IMR-90 (cell line): Measurements from ENCODE around the gene KIAA0040. TPM values are rescaled to one million over a fixed set of nuclear protein-coding genes. Genes with fewer than 3 reads are reported as not detected.

Experiments used
- ATAC-seq: fragments of 200-7000 bp; cut with Tn5 transposase; 2 replicates; pipeline ENCODE4 v1.9.1; 2020; ENCODE audit warnings: low read depth, mild to moderate bottlenecking, moderate library complexity
- BruUV-seq: library from RNA; stranded (reverse); fragments of 400-500 nt; replicated peaks from 2 replicates; lab custom pipeline; 2021; lab: Mats Ljungman, UMichigan
- CTCF ChIA-PET: fragments of 300-600 bp; formaldehyde crosslinking; extraction: SDS; loops from one replicate; lab custom pipeline; 2021; ENCODE audit warnings: antibody characterized with exemption; lab: Yijun Ruan, JAX
- POLR2A ChIA-PET: fragments of 300-600 bp; sonication (Branson Sonifier 250); formaldehyde crosslinking; loops from one replicate; lab custom pipeline; 2022; ENCODE audit warnings: antibody characterized with exemption; ENCODE audit not compliant: unreplicated experiment; lab: Charles Lee
- DNase-seq: peaks from one replicate; pipeline ENCODE4 v3.0.0; 2013
- H2AFZ ChIP-seq: replicated peaks from 2 replicates; pipeline ENCODE3; 2013; ENCODE audit warnings: low read length, mild to moderate bottlenecking; ENCODE audit not compliant: poor library complexity
- H2AK5ac ChIP-seq: 2 replicates; pipeline ENCODE4 v1.6.1; 2013; ENCODE audit warnings: low read depth, low read length, inconsistent platforms
- H2AK9ac ChIP-seq: replicated peaks from 2 replicates; pipeline ENCODE3; 2013; ENCODE audit warnings: mild to moderate bottlenecking, low read depth, low read length, moderate library complexity; ENCODE audit not compliant: poor library complexity
- H2BK120ac ChIP-seq: 2 replicates; pipeline ENCODE4 v1.6.1; 2013; ENCODE audit warnings: low read depth, low read length, inconsistent platforms
- H2BK15ac ChIP-seq: 3 replicates; pipeline ENCODE4 v1.6.1; 2013; ENCODE audit warnings: low read depth, low read length, inconsistent platforms
- H2BK20ac ChIP-seq: 2 replicates; pipeline ENCODE4 v1.6.1; 2013; ENCODE audit warnings: low read depth, mild to moderate bottlenecking, inconsistent platforms, low read length, moderate library complexity
- H2BK5ac ChIP-seq: 2 replicates; pipeline ENCODE4 v1.6.1; 2013; ENCODE audit warnings: mild to moderate bottlenecking, low read depth, low read length, inconsistent platforms; ENCODE audit not compliant: poor library complexity, severe bottlenecking
- H3K14ac ChIP-seq: replicated peaks from 2 replicates; pipeline ENCODE4 v1.6.1; 2013; ENCODE audit warnings: low read depth, low read length, inconsistent platforms
- H3K18ac ChIP-seq: 2 replicates; pipeline ENCODE4 v1.6.1; 2013; ENCODE audit warnings: low read depth, low read length, control low read depth
- H3K23ac ChIP-seq: 2 replicates; pipeline ENCODE4 v1.6.1; 2013; ENCODE audit warnings: low read depth, low read length, inconsistent platforms
- H3K27ac ChIP-seq: 2 replicates; pipeline ENCODE4 v1.5.1; 2013; ENCODE audit warnings: mild to moderate bottlenecking, control low read depth, low read length; ENCODE audit not compliant: insufficient read depth
- H3K27me3 ChIP-seq: 2 replicates; pipeline ENCODE4 v1.6.1; 2013; ENCODE audit warnings: low read length; ENCODE audit not compliant: control insufficient read depth, insufficient read depth
- H3K36me3 ChIP-seq: 2 replicates; pipeline ENCODE4 v1.6.1; 2013; ENCODE audit warnings: low read length, mixed read lengths; ENCODE audit not compliant: control insufficient read depth, insufficient read depth
- H3K4ac ChIP-seq: 2 replicates; pipeline ENCODE4 v1.6.1; 2013; ENCODE audit warnings: low read depth, low read length, inconsistent platforms
- H3K4me1 ChIP-seq: 2 replicates; pipeline ENCODE4 v1.6.1; 2013; ENCODE audit warnings: low read length, mixed read lengths; ENCODE audit not compliant: control insufficient read depth, insufficient read depth
- H3K4me2 ChIP-seq: 2 replicates; pipeline ENCODE4 v1.6.1; 2013; ENCODE audit warnings: low read depth, mild to moderate bottlenecking, control low read depth, low read length, moderate library complexity
- H3K4me3 ChIP-seq: 2 replicates; pipeline ENCODE4 v1.5.1; 2013; ENCODE audit warnings: low read depth, mild to moderate bottlenecking, control low read depth, low read length, moderate library complexity; ENCODE audit not compliant: insufficient read depth
- H3K56ac ChIP-seq: 2 replicates; pipeline ENCODE4 v1.6.1; 2013; ENCODE audit warnings: low read length, inconsistent platforms; ENCODE audit not compliant: insufficient read depth; ENCODE audit errors: extremely low read depth
- H3K79me1 ChIP-seq, 2 experiments: 2 replicates each; pipeline ENCODE4 v1.6.1; 2013; ENCODE audit warnings: low read length in 2 of 2, inconsistent platforms in 1 of 2, low read depth in 1 of 2
- H3K9ac ChIP-seq: 2 replicates; pipeline ENCODE4 v1.6.1; 2013; ENCODE audit warnings: low read depth, low read length, control low read depth
- H3K9me1 ChIP-seq: 2 replicates; pipeline ENCODE4 v1.6.1; 2013; ENCODE audit warnings: low read length, inconsistent platforms; ENCODE audit not compliant: insufficient read depth
- H3K9me3 ChIP-seq: 2 replicates; pipeline ENCODE4 v1.6.1; 2013; ENCODE audit warnings: low read length; ENCODE audit not compliant: control insufficient read depth, insufficient read depth
- H4K20me1 ChIP-seq: 2 replicates; pipeline ENCODE4 v1.6.1; 2013; ENCODE audit warnings: low read length, inconsistent platforms; ENCODE audit not compliant: insufficient read depth
- H4K5ac ChIP-seq: 2 replicates; pipeline ENCODE4 v1.6.1; 2013; ENCODE audit warnings: mild to moderate bottlenecking, low read depth, low read length, control low read depth
- H4K8ac ChIP-seq, 2 experiments: 2 replicates each; pipeline ENCODE4 v1.6.1; 2013; ENCODE audit warnings: low read depth in 2 of 2, low read length in 2 of 2, control low read depth in 1 of 2, inconsistent platforms in 1 of 2
- H4K91ac ChIP-seq: 2 replicates; pipeline ENCODE4 v1.6.1; 2013; ENCODE audit warnings: low read depth, low read length, inconsistent platforms; ENCODE audit not compliant: insufficient read depth
- BHLHE40 ChIP-seq: fragments of 150-350 bp; IDR thresholded peaks from 2 replicates; pipeline ENCODE4 v1.6.1; 2016; ENCODE audit warnings: mild to moderate bottlenecking, low read depth, low read length
- CTCF ChIP-seq: conservative IDR thresholded peaks from 2 replicates; pipeline ENCODE4 v1.5.1; 2012; ENCODE audit warnings: mild to moderate bottlenecking, low read depth, low read length, improper control_type of control experiment
- NFE2L2 ChIP-seq: fragments of 150-350 bp; IDR thresholded peaks from 2 replicates; pipeline ENCODE4 v1.6.1; 2016; ENCODE audit warnings: low read depth, mild to moderate bottlenecking, low read length
- POLR2A ChIP-seq: IDR thresholded peaks from 2 replicates; pipeline ENCODE4 v1.6.1; 2012; ENCODE audit warnings: mild to moderate bottlenecking, low read depth, low read length
- RAD21 ChIP-seq: IDR thresholded peaks from 2 replicates; pipeline ENCODE4 v1.6.1; 2012; ENCODE audit warnings: low read length, improper control_type of control experiment
- RFX5 ChIP-seq: IDR thresholded peaks from 2 replicates; pipeline ENCODE4 v1.8.0; 2012; ENCODE audit warnings: low read depth, mild to moderate bottlenecking, low read length, moderate library complexity
- SMC3 ChIP-seq: fragments of 150-350 bp; IDR thresholded peaks from 2 replicates; pipeline ENCODE4 v1.6.1; 2016; ENCODE audit warnings: low read depth, mild to moderate bottlenecking, antibody characterized with exemption, low read length, moderate library complexity
- WGBS, 2 experiments: methylation state at CpG; one replicate each; pipeline versions ENCODE4 v1.1.5 to v1.1.7; 2013; ENCODE audit warnings: missing lambda C conversion rate in 2 of 2; ENCODE audit not compliant: insufficient read length in 1 of 2; ENCODE audit errors: extremely low coverage in 2 of 2; 5-methylcytosine and 5-hydroxymethylcytosine counted together
- dilution Hi-C: fragments of 300-500 bp; cut with HindIII; formaldehyde crosslinking; loops from one replicate; pipeline ENCODE4 v1.14.3; 2018; ENCODE audit warnings: low sequenced_read_pairs; ENCODE audit not compliant: unreplicated experiment
- in situ Hi-C: fragments of 300-500 bp; cut with MboI; formaldehyde crosslinking; loops from 3 replicates; pipeline ENCODE4 v1.14.3; 2019; ENCODE audit warnings: low sequenced_read_pairs, inconsistent platforms, mixed read lengths
- intact Hi-C: fragments of 100-400 bp; cut with micrococcal nuclease; formaldehyde crosslinking; loops from 2 replicates; pipeline ENCODE4 v1.10.0; 2022
- polyA plus RNA-seq, 3 experiments: library from polyadenylated mRNA; depleted of rRNA; stranded (reverse); fragments of >200 nt; gene quantifications; 2 replicates each; pipeline ENCODE4 v1.2.3, GENCODE V29; 2012; ENCODE audit warnings: low replicate concordance in 1 of 3
- total RNA-seq: library from RNA; depleted of rRNA; stranded (reverse); fragments of >200 nt; gene quantifications from 2 replicates; pipeline ENCODE4 v1.2.3, GENCODE V29; 2012
- TF ChIP-seq, protein P1 (sequence below): fragments of 150-350 bp; IDR thresholded peaks from 2 replicates; pipeline ENCODE4 v1.6.1; 2016; ENCODE audit warnings: low read depth, mild to moderate bottlenecking, low read length, moderate library complexity, borderline replicate concordance
- TF ChIP-seq, protein P2 (sequence below): fragments of 150-350 bp; IDR thresholded peaks from 2 replicates; pipeline ENCODE4 v1.6.1; 2017; ENCODE audit warnings: mild to moderate bottlenecking, antibody characterized with exemption, low read length, low read depth

Gene KIAA0040
- total and polyA plus RNA-seq, 2 of the 4 experiments (the other 2 are of a cell fraction) = 0.05 to 0.18 TPM

DNA sequence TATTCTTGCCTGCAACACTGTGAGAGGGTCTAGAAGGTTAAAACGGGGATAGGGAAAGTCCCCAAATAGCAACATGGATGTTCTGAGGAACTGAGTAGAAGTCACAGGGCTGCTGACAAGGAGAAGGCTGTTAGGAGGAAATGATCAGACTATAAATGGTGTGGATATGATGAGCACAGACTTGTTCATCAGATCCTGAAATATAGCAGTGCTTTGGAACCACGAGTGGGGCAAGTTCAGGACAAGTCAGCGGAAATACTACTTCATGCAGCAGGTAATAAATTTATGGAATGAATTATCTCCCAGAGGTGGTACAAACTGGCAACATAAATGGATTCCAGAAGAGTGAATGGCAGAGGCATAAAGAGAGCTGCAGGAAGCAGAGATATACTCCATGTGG is 3.2 kb upstream of the KIAA0040 start:
- no peak overlapping the region for H2BK5ac ChIP-seq
- BruUV-seq = no TSS peak

More for the DNA sequence above, 3.2 kb upstream of the KIAA0040 start:
- H3K18ac ChIP-seq = no peak overlapping the region
- DNase-seq (no peak), ATAC-seq (no peak)
- no peak overlapping the region for H2AK9ac ChIP-seq
- intact Hi-C loops (no loop called here), in situ Hi-C loops (no loop called here), dilution Hi-C loops (no loop called here)
- WGBS, 2 experiments = 43% methylated on average over 1 of the region's 3 CpGs; no CpG with 5 or more reads in 1 of the 2 experiments
- no peak overlapping the region for H2BK15ac ChIP-seq
- no peak overlapping the region for H2AK5ac ChIP-seq
- no peak overlapping the region for H3K23ac ChIP-seq
- H3K4ac ChIP-seq = no peak overlapping the region
- TF ChIP-seq RAD21 (no peak), BHLHE40 (no peak), SMC3 (no peak), POLR2A (no peak), NFE2L2 (no peak), RFX5 (no peak), CTCF (no peak)
- TF ChIP-seq, protein P1, sequence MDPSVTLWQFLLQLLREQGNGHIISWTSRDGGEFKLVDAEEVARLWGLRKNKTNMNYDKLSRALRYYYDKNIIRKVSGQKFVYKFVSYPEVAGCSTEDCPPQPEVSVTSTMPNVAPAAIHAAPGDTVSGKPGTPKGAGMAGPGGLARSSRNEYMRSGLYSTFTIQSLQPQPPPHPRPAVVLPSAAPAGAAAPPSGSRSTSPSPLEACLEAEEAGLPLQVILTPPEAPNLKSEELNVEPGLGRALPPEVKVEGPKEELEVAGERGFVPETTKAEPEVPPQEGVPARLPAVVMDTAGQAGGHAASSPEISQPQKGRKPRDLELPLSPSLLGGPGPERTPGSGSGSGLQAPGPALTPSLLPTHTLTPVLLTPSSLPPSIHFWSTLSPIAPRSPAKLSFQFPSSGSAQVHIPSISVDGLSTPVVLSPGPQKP = no peak
- TF ChIP-seq, protein P2, sequence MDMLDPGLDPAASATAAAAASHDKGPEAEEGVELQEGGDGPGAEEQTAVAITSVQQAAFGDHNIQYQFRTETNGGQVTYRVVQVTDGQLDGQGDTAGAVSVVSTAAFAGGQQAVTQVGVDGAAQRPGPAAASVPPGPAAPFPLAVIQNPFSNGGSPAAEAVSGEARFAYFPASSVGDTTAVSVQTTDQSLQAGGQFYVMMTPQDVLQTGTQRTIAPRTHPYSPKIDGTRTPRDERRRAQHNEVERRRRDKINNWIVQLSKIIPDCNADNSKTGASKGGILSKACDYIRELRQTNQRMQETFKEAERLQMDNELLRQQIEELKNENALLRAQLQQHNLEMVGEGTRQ = no peak
- CTCF ChIA-PET = interaction anchor here (0.7 kb wide), 1 partner anchor 9 kb away, joined by 3 read pairs; no protein-coding TSS in a partner anchor
- H4K8ac ChIP-seq = no peak overlapping the region
- H4K20me1 ChIP-seq = no peaks in the 10 kb centered on the region
- H4K91ac ChIP-seq = no peak overlapping the region
- no peak overlapping the region for H3K56ac ChIP-seq
- H3K36me3 ChIP-seq = no peaks in the 10 kb centered on the region
- H3K27me3 ChIP-seq = no peaks in the 10 kb centered on the region; the same call in none of the 2 replicates
- no peak overlapping the region for H2AFZ ChIP-seq
- H2BK120ac ChIP-seq = no peak overlapping the region
- H3K27ac ChIP-seq = no peak overlapping the region
- H3K4me3 ChIP-seq = no peak overlapping the region
- H3K79me1 ChIP-seq = no peaks in the 10 kb centered on the region
- H3K4me2 ChIP-seq = no peak overlapping the region
- POLR2A ChIA-PET = no interaction called here
- H3K9ac ChIP-seq = no peak overlapping the region
- H3K9me1 ChIP-seq = no peaks in the 10 kb centered on the region
- H3K4me1 ChIP-seq = 0 out of 2 replicates have a peak, but pooled peaks cover 2% of the 10 kb centered on the region
- no peak overlapping the region for H4K5ac ChIP-seq
- no peak overlapping the region for H2BK20ac ChIP-seq
- H3K14ac ChIP-seq = no peak overlapping the region
- H3K9me3 ChIP-seq = no peaks in the 10 kb centered on the region
